Stomach smooth muscle (tissue), 2 donors: ENCODE results near the gene PRSS38.

Source experiments
- H3K27ac ChIP-seq: one replicate; pipeline ENCODE4 v1.7.0; 2013; ENCODE audit warnings: mild to moderate bottlenecking, low read length, inconsistent platforms
- H3K27me3 ChIP-seq, 2 donors: one replicate each; pipeline ENCODE4 v1.7.0; 2013; ENCODE audit warnings: low read length in 2 of 2; ENCODE audit not compliant: insufficient read depth in 2 of 2, control insufficient read depth in 1 of 2
- H3K36me3 ChIP-seq, 2 donors: one replicate each; pipeline ENCODE4 v1.7.0; 2013; ENCODE audit warnings: low read length in 2 of 2; ENCODE audit not compliant: control insufficient read depth in 2 of 2, insufficient read depth in 2 of 2
- H3K4me1 ChIP-seq: one replicate; pipeline ENCODE4 v1.7.0; 2013; ENCODE audit warnings: low read length; ENCODE audit not compliant: control insufficient read depth, insufficient read depth
- H3K4me3 ChIP-seq, 2 donors: one replicate each; pipeline ENCODE4 v1.7.0; 2013; ENCODE audit warnings: low read length in 2 of 2
- H3K9ac ChIP-seq, 2 donors: one replicate each; pipeline ENCODE4 v1.7.0; 2013; ENCODE audit warnings: low read length in 2 of 2, mild to moderate bottlenecking in 1 of 2
- H3K9me3 ChIP-seq, 2 donors: one replicate each; pipeline ENCODE4 v1.7.0; 2013; ENCODE audit warnings: low read length in 2 of 2; ENCODE audit not compliant: control insufficient read depth in 2 of 2
- donor health status: healthy.
- donor health status: Pancreatic carcinoma.

Gene PRSS38

GRCh38 chr1:227894831-227895451 lies 79.5 kb downstream of the PRSS38 start:
- Histone ChIP-seq H3K27ac (no peak overlapping the region), H3K4me3 (no peak overlapping the region), H3K4me1 (peaks cover 8% of the 10 kb centered on the region), H3K36me3 (no peaks in the 10 kb centered on the region), H3K9ac (no peak overlapping the region), H3K9me3 (no peaks in the 10 kb centered on the region), H3K27me3 (no peaks in the 10 kb centered on the region)
